Measurements from ENCODE around the gene MARK2.

The MARK2 gene

DNA sequence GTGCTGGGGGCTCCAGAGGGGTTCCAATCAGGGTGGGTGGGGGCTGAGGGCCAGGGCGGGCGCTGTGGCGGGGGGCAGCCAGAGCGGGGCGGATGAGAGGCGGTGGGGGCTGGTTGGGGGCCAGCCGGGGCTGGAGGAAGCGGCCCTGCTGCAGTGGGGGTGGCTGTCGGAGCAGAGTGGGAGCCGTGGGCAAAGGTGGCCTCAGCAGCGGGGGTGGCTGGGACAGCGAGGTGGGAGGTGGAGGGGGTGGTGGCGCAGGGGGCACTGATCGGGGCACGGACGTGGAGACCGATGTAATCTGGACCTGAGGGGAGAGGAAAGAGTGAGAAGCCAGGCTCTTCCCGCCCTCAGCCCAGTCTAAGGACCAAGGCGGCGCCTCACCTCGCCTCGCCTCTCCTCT, 73.0 kb downstream of the MARK2 start:
- DNase-seq = no peak

DNA sequence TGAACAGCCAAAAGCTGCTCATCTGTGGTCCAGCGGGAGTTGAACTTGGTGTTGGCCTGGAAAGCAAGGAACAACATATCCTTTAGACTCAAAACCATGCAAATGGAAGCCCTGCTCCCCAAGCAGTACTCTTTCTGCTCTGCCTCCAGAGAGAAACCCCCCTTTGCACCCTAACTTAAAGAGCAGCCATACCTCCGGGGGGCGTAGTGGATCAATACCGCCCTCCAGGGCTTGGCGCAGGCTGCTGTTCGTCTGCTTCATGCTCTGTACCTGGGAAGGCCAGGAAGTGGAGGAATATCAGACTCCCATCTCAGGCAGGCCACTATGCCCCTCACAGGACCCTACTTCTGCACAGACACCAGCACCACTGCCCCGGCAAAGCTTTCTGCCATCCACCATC, 73.8 kb downstream of the MARK2 start:
- no peak for DNase-seq

DNA sequence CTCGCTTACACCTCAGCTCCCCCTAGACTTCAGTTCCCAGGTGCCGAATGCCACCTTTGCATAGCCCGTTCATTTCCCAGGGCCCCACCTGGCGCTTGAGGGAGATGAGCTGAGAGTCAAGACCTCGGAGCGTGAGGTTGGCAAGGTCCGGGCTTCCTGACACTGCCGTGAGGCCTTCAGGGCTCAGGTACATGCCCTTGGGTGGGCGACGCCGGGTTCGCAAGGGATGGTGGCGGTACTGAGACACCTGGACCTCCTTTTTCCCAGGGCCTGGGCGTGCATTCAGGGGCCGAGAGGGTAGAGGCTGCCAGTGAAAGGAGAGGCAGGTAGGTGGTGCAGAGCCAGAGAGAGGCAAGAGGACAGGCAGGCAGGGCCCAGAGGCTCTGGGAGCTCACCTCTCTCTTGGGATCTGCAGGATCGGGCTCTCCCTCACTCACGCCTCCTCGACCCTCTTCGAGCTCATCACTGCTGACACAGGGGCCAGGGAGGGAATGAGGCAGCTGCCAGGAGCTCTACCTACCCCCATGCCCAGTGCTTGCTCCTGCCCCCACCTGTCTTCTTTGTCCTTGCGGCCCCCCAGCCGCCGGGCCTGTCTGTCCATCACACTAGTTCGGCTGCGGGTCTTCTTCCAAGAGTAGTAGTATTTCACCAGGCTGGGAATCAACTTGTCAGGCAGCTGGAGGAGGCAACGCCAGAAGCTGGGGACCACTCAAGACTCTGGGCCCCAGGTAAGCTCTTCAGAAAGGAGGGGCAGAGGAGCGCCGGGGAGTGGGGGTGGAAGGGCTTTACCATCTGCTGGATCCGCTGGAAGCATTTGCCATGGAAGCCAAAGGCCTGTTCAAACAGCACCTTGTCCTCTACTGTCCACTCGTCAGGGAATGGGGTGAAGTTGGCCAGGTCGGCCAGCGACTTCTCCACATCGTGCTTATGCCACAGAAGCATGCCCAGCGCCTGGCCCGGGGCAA, 75.2 kb downstream of the MARK2 start:
- DNase-seq = no peak

DNA sequence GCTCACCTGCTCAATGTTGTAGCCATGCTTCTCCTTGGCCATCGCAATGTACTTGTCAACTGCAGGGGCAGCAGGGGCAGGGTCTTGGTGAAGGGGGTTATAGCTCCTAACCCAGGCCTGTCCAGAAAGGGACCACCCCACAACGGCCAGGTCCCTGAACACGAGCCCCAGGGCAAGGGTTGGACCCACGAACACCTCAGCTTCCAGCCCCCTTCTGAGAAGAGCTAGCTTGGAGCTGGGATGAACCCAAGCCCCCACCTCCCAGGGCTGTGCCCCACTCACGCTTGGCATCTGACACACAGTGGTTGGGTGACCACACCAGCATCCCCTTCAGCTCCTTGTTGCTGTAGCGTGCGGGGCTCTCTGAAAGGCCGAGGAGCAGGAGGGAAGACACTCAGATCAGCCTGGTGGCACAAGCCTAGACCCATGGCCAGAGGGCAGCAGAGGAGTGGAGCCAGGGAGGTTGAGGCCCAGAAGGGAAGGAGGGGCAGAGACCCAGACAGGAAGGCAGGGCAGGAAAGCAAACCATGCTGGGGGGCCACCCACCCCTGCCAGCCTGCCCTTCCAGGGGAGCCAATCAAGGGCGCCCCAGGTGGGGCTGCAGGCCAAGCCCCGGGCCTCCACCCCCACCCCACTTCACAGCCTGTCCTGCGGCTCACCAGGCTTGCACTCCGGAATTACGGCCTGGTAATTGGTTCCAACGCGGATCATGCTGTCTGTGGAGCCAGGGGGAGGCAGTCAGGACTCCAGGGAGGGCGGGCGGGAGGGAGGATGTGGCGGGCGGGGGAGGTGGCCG, 76.2 kb downstream of the MARK2 start:
- DNase-seq = no peak

- DNase-seq = no peak
These were observed 77.3 kb downstream of the MARK2 start for GRCh38 chr11:63915961-63916836.

DNA sequence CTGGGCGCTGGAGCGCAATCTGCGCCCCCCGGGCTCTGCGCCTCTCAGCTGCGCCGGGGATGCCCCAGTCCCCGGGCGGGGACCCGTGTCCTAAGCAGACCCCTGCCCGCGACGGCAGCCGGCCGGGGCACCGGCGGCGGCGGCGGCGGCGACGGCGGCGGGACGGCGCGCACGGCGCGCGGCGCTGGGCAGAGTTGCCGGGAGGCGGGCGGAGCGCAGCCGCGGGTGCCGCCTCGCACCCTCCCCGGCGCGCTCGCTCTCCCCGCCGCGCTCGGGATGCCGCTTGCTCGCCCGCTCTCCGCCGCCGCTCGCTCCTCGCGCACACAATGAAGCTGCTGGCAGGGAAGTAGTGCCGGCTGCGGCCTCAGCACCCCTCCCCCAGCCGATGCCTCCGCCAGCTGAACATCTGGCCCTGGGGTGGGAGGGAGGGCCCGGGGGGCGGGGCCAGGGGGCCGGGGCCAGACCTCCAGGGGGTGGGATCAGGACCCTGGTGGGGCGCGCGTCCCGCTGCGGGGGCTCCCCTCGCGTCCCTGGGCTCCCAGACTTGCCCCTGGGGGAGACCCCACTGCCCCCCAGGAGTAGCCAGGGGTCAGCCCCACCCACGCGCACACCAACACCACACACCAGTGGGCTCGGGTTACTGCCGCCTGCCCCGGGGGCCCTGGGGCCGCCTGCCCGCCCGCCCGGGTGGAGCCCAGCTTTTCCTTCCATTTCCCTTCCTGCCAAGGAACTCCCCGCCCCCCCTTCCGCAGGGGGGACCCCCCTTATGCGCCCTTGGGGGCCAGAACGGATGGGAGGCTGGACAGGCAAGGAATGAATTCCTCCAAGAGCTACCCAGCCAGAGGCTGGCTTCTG, 78.2 kb downstream of the MARK2 start, which contains the start of gene RCOR2:
RCOR2 (minus strand) TSS at position 328 of the 855 bp plus-strand sequence. CDS start 708 bp downstream, outside the sequence.
- DNase-seq = peak; percentile 62

DNA sequence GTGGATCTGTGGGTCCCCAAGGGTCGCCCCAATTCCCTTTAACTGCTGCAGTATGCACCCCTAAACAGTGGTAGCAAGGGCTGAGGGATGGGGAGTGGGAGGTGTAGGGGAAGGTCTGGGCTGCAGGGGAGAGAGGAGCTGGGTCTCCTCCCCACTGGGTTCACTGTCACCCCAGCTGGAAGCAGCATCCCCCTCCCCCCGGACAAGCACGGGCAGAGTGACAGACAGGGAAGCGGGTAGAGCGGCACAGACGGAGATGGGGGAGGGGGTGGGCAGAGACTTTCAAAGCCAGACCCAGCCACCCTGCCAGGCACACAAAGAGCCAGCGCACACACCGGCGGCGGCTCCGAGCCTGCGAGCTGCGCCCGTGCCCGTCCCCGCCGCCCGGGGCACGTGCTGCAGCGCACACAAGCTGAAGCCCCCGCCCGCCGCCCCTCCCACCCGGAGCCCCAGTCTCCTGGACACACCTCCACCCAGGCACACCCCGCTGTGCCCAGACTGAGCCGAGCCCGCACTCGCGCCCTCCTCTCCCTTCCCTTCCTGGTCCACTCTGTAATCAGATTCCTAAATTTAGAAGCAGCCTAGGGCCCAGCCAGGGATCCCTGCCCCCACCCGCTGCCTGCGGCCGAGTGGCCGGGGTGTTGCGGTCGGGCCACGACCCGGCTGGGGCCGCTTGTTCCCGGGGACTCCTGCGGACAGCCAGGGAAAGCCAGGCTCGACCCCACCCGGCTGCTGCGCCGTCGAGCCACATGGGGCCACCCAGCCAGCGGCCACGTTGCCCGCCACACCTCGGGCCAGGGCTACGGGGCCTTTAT, 79.0 kb downstream of the MARK2 start:
- DNase-seq = no peak

- no peak for DNase-seq
These were observed 79.7 kb downstream of the MARK2 start for GRCh38 chr11:63918507-63919191.

DNA sequence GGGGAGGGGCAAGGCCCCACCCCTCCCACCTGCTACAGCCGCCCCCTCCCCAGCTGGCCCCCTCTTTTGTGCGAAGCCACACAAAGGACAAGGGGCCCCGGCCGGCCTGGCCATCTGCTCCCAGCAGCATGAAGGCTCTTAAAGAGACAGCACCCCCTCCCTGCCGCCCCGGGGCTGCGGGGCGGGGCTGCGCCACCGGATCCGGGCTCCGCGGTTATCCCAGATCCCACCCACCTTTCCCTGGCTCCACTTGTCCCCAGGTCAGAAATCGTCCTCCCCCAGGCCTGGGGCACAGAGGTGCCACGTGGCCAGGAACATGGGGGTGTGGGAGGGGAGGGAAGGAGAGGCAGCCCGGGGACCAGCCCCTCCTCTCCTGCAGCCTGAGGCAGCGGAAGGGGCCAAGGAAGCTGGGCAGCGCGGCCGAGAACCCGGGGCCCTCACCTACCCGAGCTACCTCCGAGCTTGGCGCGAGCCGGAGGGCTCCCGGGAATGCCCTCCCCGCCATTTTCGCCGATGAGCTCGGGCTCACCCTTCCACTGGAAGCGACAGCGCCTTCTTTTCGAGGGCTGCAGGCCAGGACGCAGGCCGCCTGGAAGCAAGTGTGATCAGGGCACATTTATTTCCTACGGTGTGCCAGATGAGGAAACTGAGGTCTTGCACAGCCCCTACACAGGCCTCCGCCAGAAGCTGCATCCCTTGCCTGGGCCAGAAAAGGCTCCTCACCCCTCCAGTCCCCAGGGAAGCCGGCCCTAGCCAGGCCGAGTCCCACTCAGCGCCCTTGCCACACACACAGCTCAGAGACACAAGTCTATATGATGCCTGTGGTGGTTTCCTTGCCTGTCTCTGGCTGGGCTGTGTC, 80.6 kb downstream of the MARK2 start:
- DNase-seq = no peak

DNA sequence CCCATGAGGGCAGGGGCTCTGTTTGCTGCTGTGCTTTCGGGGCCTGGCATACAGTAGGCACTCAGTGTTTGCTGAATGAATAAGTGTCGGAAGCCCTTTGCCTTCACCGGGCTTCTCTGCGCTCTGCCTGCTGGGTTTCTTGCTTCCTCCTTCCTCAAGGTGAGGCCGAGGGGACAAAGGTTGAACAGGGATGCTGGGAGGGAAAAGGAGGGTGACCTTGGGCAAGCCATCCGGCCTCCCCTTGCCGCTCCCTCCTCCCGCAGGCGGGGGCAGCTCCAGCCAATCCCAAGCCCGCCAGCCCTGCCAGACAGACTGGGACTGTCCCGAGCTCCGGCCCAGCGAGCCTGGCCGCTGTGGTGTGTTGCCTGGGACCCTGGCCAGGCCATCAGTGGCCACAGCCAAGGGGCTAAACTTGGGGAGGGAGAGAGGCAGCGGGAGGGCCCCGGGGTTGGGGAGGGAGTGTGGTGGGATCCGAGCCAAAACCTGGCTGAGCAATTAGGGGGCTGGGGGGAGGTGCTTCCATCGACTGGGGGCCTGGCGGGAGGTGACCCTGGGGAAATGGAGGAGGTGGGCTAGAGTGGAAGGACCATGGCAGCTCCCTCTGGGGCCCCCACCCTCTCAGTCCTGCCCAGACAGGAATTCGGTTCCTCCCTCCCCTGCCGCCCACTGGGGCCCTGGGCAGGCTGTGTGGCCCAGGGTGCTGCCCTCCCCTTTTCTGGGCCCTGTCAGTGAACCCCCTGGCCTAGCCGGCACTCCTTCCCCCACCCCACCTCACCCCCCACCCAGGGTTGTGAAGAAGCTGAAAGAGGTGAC, 81.4 kb downstream of the MARK2 start:
- no peak for DNase-seq

DNA sequence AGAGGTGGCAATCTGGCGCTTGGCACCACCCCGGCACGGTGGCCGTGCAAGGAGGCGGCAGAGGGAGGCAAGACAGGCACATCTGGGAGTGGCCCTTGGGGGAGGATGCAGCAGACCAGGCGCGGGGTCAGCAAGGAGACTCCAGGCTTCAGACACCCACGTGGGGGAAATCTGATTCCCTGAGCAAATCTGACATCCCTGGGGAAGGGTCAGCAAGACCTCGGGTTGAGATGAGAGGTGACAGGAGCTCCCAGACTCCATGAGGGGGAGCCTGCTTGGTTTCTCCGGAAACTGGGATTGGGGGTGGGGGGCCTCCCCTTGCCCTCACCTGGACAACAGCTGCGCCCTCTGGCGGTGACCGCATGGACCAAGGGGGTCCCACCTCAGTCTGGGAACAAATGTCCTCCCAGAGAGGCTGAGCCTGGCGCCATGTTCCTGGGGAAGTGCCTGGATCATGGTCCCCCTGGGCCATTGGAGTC, 82.1 kb downstream of the MARK2 start:
- DNase-seq = no peak

GRCh38 chr11:63922673-63923192, 83.8 kb downstream of the MARK2 start:
- DNase-seq = no peak

- no peak for DNase-seq
These were observed 84.4 kb downstream of the MARK2 start for GRCh38 chr11:63923319-63923718.

DNA sequence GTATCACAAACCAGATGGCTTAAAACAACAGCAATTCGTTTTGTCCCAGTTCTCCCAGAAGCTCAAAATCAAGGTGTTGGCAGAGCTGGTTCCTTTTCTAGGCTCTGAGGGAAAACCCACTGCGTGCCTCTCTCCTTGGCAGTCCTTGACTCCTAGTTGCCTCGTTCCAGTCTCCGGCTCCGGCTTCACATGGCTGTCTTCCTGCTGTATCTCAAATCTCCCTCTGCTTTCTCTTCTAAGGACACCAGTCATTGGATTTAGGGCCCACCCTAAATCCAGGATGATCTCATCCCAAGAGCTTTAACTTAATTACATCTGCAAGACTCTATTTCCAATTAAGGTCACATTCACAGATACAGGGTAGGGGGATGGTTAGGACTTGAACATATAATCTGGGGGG, 90.7 kb downstream of the MARK2 start:
- no peak for DNase-seq

DNA sequence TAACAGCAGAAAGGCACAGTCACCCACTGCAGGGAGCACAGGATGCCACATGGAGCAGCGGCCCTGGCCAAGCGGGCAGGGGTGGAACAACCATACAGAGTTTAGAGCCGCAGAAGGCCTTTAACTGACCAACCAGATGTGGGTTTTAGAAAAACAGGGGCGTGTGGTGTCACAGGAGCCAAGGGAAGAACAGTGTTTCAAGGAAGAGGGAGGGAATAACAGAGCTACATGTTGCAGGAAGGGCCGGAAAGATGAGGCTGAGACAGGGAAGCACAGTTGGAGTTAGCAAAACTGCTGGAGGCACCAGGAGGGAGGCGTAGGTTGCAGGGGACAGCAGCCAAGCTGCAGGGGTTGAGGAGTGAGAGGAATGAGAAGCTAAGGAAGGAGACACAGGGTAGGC, 92.1 kb downstream of the MARK2 start:
- no peak for DNase-seq

DNA sequence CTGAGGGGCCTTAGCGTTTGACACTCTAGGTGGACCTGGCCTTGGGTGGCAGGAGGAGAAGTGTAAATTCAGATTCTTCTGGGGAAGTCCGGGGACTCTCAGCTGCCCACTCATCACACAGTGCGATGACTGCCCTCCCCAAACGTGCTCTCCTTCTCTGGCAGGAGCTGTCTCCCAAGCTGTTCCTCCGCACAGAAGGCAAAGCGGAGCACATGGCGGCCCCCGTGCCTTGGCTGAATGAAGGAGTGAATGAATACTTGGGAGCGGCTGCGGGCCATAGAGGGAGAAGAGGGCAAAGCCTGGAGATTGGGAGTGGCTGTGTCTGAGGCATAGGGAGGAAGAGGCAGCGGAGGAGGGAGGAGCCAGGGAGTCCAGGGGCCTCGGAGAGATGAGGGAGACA, 93.0 kb downstream of the MARK2 start:
- DNase-seq = no peak

- DNase-seq = no peak
These were observed 94.5 kb downstream of the MARK2 start for GRCh38 chr11:63933459-63933858.
